Activated CD8-positive, alpha-beta T cell treated with anti-CD3 and anti-CD28 coated beads for 36 hours (primary cell): Measurements from ENCODE around the gene PLD4. TPM values are rescaled to one million over a fixed set of nuclear protein-coding genes. Genes with fewer than 3 reads are reported as not detected.

Experiments
- ATAC-seq: fragments of 200-7000 bp; cut with Tn5 transposase; one replicate; pipeline ENCODE4 v1.10.0; 2021; ENCODE audit warnings: mild to moderate bottlenecking, moderate library complexity
- CTCF ChIA-PET: fragments of 350-600 bp; sonication (Branson Sonifier 250); formaldehyde crosslinking; loops from one replicate; lab custom pipeline; 2021; ENCODE audit warnings: antibody characterized with exemption; lab: Charles Lee
- POLR2A ChIA-PET: fragments of 350-600 bp; sonication (Branson Sonifier 250); formaldehyde crosslinking; loops from one replicate; lab custom pipeline; 2021; ENCODE audit warnings: antibody characterized with exemption; lab: Charles Lee
- DNase-seq: peaks from one replicate; pipeline ENCODE4 v3.0.0-alpha.2; 2020
- H3K27ac Mint-ChIP-seq: one replicate; pipeline ENCODE4 v1.8.0; 2021; ENCODE audit warnings: mild to moderate bottlenecking, mixed read lengths
- H3K27me3 Mint-ChIP-seq: one replicate; pipeline ENCODE4 v1.8.0; 2021; ENCODE audit warnings: mixed read lengths
- H3K36me3 Mint-ChIP-seq: one replicate; pipeline ENCODE4 v1.8.0; 2021; ENCODE audit warnings: low read depth, mixed read lengths
- H3K4me1 Mint-ChIP-seq: one replicate; pipeline ENCODE4 v1.8.0; 2021; ENCODE audit warnings: low read depth, mixed read lengths
- H3K4me3 Mint-ChIP-seq: one replicate; pipeline ENCODE4 v1.8.0; 2021; ENCODE audit warnings: mild to moderate bottlenecking, moderate library complexity, mixed read lengths
- H3K9me3 Mint-ChIP-seq: one replicate; pipeline ENCODE4 v1.8.0; 2021; ENCODE audit warnings: mixed read lengths
- intact Hi-C: fragments of 100-400 bp; cut with micrococcal nuclease; formaldehyde crosslinking; loops from one replicate; pipeline ENCODE4 v1.10.0; 2022
- total RNA-seq, 2 experiments: library from RNA; stranded (reverse); gene quantifications; one replicate each; pipeline ENCODE4 v1.2.3, GENCODE V29; 2021
- TF ChIP-seq, protein P1 (sequence below): fragments of 200-600 bp; IDR thresholded peaks from one replicate; pipeline ENCODE4 v1.8.0; 2022; ENCODE audit warnings: antibody characterized with exemption, mild to moderate bottlenecking

PLD4 gene
- total RNA-seq, 2 experiments from 2014 or later, result not detected

DNA sequence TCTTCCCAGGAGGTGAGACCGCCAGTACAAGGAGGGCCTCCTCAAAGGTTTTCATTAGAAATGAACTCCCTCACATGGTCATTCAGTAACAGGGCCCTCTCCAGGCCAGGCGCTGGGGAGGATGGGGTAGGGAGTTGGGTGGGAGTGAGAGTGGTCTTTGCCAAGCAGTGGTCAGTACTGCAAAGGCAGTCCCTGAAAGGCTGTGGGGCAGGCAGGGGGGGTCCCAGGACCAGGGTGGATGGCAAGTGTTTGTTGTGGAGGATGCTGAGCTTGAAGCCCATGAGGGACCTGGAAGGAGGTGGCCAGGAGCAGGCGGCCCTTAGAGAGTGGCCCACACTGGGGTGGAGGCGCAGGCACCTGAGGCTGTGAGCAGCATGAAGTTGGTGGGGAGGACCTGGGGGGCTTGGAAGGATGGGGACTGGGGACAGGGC, 33.5 kb upstream of the PLD4 start:
- CTCF ChIA-PET, result no interaction called here
- Mint-ChIP-seq H3K4me1 (no peaks in the 10 kb centered on the region), H3K27ac (no peak overlapping the region), H3K27me3 (no peaks in the 10 kb centered on the region), H3K36me3 (no peaks in the 10 kb centered on the region), H3K9me3 (no peaks in the 10 kb centered on the region), H3K4me3 (no peak overlapping the region)
- DNase-seq, result no peak
- POLR2A ChIA-PET, result no interaction called here
- no peak for ATAC-seq
- TF ChIP-seq, protein P1, sequence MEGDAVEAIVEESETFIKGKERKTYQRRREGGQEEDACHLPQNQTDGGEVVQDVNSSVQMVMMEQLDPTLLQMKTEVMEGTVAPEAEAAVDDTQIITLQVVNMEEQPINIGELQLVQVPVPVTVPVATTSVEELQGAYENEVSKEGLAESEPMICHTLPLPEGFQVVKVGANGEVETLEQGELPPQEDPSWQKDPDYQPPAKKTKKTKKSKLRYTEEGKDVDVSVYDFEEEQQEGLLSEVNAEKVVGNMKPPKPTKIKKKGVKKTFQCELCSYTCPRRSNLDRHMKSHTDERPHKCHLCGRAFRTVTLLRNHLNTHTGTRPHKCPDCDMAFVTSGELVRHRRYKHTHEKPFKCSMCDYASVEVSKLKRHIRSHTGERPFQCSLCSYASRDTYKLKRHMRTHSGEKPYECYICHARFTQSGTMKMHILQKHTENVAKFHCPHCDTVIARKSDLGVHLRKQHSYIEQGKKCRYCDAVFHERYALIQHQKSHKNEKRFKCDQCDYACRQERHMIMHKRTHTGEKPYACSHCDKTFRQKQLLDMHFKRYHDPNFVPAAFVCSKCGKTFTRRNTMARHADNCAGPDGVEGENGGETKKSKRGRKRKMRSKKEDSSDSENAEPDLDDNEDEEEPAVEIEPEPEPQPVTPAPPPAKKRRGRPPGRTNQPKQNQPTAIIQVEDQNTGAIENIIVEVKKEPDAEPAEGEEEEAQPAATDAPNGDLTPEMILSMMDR, result no peak
- intact Hi-C loops, result no loop called here

- no peaks in the 10 kb centered on the region for H3K9me3 Mint-ChIP-seq
- H3K4me3 Mint-ChIP-seq, result no peak overlapping the region
- POLR2A ChIA-PET, result no interaction called here
- no peak overlapping the region for H3K27ac Mint-ChIP-seq
- DNase-seq (no peak), ATAC-seq (no peak)
- H3K27me3 Mint-ChIP-seq, result peaks cover 3% of the 10 kb centered on the region
- H3K4me1 Mint-ChIP-seq, result no peaks in the 10 kb centered on the region
- TF ChIP-seq, protein P1, result no peak
- CTCF ChIA-PET, result no interaction called here
- intact Hi-C loops, result no loop called here
- no peaks in the 10 kb centered on the region for H3K36me3 Mint-ChIP-seq
Measured at GRCh38 chr14:104891664-104892530, 32.8 kb upstream of the PLD4 start.

GRCh38 chr14:104892531-104893434, 31.9 kb upstream of the PLD4 start:
- POLR2A ChIA-PET, result no interaction called here
- Mint-ChIP-seq H3K36me3 (no peaks in the 10 kb centered on the region), H3K9me3 (no peaks in the 10 kb centered on the region), H3K27ac (no peak overlapping the region), H3K27me3 (peaks cover 3% of the 10 kb centered on the region), H3K4me1 (no peaks in the 10 kb centered on the region), H3K4me3 (no peak overlapping the region)
- TF ChIP-seq, protein P1, result no peak
- ATAC-seq (no peak), DNase-seq (no peak)
- intact Hi-C loops, result no loop called here
- CTCF ChIA-PET, result no interaction called here

GRCh38 chr14:104893435-104894207, 31.1 kb upstream of the PLD4 start:
- H3K4me3 Mint-ChIP-seq, result no peak overlapping the region
- H3K9me3 Mint-ChIP-seq, result no peaks in the 10 kb centered on the region
- CTCF ChIA-PET, result no interaction called here
- H3K36me3 Mint-ChIP-seq, result no peaks in the 10 kb centered on the region
- ATAC-seq (no peak), DNase-seq (no peak)
- no peaks in the 10 kb centered on the region for H3K4me1 Mint-ChIP-seq
- no peak overlapping the region for H3K27ac Mint-ChIP-seq
- POLR2A ChIA-PET, result no interaction called here
- intact Hi-C loops, result no loop called here
- H3K27me3 Mint-ChIP-seq, result peaks cover 3% of the 10 kb centered on the region
- TF ChIP-seq, protein P1, result no peak
